Stimulated activated CD8-positive, alpha-beta memory T cell treated with anti-CD3 and anti-CD28 coated beads, Interleukin-12 subunit alpha, Interleukin-12 subunit beta, amount 100 ng/mL, for 1 hour (primary cell): ENCODE results near the gene EEF1AKMT1.
"Not testable (repeated sequence)": the region's sequence is repeated elsewhere in the genome, so short reads cannot be mapped to it uniquely, and the experiment has no call there.

Experiments used
- DNase-seq: peaks from one replicate; pipeline ENCODE4 v3.0.0-alpha.2; 2020; ENCODE audit warnings: low read depth

EEF1AKMT1 gene

DNA sequence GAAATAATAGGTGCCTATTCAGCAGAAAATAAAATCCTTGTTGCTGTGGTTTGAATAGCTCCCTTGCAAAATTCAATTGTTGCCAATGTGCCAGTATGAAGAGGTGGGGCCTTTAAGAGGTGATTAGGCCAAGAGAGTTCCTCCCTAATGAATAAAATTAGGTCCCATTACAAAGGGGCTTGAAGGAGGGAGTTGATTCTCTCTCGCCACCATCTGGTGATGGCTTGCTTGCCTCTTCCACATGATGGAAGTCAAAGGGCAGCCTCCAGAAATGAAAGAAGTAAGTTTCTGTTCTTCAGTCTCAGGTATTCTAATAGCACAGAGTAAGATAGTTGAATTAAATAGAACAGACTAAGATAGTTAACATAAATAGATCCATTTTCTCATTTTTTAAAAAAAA, 3.0 kb upstream of the EEF1AKMT1 start:
- no peak for DNase-seq

DNA sequence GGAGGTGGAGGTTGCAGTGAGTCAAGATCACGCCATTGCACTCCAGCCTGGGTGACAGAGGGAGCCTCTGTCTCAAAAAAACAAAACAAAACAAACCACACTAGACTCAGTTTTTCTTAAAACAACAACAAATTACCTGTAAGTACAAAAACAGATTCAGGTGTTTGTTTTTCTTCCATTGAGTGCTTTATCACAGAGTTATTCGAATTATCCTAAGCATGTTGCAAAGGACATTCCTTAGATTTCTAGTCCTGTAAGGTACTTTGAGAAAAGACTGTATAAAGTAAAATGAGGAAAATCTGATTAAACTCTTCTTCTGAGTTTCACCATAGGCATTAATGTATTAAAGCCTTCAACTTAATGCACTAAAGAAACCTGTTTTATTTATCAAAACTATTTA, 2.2 kb upstream of the EEF1AKMT1 start:
- no peak for DNase-seq

DNA sequence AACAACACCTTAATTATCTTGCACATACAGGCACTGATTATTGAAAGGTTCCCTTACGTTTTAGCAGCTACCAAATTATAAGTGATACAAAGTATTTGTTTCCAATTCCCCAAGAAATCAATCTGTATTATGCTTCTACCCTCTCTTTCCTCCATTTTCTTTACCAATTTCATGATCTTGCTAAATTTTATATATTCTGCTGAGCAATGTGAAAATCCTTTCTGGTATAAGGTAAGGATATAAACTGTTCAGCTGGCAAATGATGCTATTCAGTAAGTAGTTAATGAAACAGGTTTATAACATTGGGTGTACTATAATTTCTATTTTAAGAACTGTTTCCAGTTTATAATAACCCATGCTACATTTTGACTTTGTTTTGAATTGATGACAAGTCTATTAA, 985 bp upstream of the EEF1AKMT1 start:
- no peak for DNase-seq

DNA sequence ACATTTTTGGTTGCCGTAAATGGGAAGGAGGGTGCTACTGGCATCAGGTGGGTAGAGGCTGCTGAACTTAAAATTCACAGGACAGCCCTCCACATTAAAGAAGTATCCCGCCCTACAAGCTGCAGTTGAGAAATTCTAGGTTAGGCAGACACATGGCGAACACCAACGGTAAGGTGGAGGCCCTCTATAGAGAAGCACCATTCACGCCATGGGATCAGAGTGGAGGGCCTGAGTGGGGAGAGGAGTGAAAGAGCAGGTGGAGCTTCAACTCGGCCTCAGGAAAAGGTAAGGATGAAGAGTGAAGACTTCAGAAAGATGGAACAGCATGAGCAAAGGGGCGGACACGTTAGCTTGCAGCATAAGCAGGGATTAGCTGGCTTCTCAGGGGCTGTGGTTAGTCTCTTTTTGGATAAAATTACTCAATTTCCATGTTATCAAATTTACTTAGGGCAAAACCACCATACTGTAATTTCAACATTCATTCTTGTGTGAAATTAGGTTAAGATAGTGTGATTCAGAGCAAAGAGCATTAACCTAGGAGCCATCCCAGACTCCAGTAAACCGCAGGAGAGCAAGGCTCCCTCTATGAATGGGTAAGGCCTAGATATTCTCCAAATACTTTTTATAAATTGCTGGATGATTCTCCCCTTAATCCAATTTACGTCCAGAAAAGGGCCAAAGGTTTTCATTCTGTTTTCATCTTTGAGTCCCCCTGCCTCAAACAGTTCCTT, 1.2 kb downstream of the EEF1AKMT1 start:
- DNase-seq: no peak

DNA sequence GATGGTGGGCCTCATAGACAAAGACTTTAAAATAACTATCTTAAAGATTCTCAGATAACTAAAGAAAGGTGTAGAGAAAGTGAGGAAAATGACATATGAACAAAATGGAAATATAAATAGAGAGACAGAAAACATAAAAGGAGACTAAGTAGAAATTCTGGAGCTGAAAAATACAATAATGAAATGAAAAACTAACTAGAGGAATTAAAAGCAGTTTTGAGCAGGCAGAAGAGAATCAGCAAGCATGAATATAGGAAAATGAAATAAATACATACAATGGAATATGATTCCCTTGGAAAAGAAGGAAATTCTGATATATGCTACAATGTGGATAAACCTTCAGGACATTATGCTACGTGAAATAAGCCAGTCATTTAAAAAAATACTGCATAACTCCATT, 3.9 kb downstream of the EEF1AKMT1 start:
- DNase-seq: no peak

DNA sequence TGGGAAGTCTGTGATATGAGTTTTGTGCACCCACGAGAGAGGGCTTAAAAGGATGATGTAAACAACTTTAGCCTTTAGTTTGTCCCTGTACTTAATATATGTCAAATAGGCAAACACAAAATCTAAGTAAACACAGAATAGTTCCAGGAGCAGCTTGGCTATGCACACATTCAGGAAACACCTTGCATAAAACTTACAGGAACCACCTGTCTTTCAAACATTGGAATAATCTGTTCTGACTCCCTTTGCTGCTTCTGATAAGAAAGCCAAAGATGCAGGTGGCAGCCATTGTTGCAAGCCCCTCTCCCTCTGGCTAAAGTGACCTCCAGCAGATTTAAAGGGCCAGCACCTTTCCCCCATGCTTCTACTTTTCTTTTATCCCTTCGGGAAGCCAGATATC, 4.7 kb downstream of the EEF1AKMT1 start:
- DNase-seq: no peak

DNA sequence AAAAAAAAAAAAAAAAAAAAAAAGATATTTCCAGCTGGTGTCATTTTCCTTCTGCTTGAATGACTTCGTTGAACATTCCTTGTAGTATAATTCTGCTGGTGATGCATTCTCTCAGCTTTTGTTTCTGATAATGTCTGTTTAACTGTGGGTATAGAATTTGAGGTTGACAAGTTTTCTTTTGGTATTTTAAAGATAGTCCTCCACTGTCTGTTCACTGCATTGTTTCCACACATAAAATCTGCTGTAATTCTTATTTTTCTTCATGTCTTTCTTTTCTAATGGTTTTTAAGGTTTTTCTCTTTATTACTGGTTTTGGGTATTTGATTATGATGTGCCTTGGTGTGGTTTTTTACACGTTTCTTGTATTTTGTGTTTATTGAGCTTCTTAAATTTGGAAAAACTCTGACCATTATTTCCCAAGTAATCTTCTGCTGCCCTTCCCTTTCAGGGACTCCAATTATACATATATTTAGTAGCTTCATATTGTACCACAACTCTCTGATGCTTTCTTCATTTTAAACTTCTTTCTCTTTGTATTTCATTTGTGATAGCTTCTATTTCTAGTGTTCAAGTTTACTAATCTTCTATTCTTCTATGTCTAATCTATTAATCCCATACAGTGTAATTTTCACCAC, 6.3 kb downstream of the EEF1AKMT1 start:
- DNase-seq: no peak

DNA sequence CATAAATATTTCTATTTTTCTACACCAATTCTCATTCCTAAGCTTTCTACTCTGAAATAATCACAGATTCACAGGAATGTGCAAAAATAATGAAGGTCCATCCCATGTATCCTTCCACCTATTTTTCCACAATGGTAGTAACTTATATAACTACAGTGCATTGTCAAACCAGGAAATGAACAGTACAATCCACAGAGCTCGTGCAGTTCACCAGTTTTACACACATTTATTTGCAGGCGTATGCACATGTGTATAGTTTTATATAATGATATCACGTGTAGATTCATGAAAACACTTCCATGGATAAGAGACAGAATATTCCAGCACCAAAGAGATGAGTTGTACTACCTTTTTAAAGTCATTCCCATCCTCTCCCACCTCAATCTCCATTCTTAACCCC, 12.9 kb downstream of the EEF1AKMT1 start:
- DNase-seq: no peak

DNA sequence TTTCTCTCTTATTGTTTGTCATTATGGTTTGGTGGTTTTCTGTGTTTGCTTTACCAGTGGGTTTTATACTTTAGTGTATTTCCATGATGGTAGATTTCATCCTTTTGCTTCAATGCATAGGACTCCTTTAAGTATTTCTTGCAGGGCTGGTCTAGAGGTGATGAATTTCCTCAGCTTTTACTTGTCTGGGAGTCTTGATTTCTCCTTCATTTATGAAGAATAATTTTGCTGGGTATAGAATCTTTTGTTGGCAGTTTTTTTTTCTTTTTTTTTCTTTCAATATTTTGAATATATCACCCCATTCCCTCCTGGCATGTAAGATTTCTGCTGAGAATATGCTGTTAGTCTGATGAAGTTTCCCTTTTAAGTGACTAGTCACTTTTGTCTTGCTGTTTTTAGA, 19.8 kb downstream of the EEF1AKMT1 start:
- no peak for DNase-seq

DNA sequence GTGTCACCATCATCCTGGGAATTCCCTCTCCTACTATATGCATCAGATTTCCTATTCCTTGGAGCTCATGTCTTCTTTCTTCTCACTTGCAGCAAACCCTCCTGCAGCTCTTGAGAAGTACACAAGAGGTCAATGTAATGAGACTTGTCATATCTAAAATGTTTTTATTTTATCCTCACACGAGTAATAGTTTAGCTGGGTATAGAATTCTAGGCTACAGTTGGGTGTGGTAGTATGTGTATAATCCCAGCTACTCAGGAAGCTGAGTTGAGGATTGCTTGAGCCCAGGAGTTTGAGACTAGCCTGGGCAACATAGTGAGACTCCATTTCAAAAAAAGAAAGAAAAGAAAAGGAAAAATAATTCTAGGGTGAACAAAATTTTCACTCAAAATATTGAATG, 24.4 kb downstream of the EEF1AKMT1 start:
- no peak for DNase-seq

DNA sequence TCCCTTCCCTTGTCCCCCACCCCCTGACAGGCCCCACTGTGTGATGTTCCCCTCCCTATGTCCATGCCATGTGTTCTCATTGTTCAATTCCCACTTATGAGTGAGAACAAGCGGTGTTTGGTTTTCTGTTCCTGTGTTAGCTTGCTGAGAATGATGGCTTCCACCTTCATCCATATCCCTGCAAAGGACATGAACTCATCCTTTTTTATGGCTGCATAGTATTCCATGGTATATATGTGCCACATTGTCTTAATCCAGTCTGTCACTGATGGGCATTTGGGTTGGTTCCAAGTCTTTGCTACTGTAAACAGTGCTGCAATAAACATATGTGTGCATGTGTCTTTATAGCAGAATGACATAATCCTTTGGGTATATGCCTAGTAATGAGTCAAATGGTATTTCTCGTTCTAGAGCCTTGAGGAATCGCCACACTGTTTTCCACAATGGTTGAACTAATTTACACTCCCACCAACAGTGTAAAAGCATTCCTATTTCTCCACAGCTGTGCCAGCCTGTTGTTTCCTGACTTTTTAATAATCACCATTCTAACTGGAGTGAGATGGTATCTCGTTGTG, 29.8 kb downstream of the EEF1AKMT1 start:
- DNase-seq: not testable (repeated sequence)

DNA sequence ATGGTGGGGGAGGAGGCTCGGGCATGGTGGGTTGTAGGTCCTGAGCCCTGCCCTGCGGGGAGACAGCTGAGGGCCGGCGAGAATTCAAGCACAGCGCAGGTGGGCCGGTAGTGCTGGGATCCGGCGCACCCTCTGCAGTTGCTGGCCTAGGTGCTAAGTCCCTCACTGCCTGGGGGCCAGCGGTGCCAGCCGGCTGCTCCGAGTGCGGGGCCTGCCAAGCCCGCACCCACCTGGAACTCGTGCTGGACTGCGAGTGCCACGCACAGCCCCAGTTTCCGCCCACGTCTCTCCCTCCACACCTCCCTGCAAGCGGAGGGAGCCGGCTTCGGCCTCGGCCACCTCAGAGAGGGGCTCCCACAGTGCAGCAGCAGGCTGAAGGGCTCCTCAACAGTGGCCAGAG, 33.7 kb downstream of the EEF1AKMT1 start:
- DNase-seq: no peak

DNA sequence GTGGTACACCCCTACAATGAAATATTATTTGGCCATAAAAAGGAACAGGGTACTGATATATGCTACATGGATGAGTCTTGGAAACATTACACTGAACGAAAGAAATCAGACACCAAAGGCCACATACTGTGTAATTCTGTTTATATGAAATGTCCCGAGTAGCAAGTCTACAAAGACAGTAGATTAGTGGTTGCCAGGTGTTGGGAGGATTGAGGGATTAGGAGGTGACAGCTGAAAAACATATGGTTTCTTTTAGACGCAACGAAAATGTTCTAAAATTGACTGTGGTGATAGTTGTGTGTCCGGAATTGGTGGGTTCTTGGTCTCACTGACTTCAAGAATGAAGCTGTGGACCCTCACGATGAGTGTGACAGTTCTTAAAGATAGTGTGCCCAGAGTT, 35.1 kb downstream of the EEF1AKMT1 start:
- DNase-seq: no peak

DNA sequence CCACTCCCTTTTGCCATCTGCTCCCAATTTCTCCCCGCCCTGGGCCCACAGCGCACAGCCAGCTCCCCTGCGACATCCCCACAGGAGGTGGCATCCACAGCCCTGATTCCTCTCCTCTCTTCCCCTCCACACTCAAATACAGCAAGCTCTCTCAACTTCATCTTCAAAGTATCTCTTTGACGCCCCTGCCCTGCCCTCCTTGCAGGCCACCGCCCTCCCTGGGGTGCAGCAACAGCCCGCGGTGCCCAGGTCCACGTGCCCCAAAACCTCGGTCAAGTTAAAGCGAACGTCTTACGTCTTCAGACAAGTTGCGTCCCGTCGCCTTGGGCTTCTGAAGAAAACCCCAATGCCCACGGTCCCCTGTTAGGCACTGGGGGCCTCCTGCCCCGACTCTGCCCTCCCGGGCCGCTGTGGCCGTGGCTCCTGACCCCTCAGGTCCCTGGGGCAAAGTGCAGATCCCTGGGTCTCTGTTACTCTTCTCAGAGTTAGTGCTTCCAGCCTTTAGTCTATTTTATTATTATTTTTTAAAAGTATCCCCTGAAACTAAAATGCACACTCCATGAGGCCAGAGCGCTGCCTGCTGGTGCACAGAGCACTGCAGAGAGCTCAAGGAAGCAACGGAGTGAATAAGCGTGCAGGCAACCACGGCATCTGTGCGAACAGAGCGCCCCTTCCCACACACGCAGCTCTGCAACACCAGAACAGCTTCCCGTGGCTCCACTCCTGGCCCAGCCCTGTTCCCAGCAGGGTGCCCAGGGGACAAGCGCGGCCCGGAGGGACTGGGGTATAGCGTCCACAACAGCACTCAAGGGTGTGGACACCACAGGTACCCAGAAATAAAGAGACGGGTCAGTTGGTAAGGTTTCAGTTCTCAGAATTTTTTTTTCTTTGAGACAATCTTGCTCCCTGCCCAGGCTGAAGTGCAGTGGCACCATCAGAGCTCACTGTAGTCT, 43.9 kb downstream of the EEF1AKMT1 start:
- DNase-seq: no peak

DNA sequence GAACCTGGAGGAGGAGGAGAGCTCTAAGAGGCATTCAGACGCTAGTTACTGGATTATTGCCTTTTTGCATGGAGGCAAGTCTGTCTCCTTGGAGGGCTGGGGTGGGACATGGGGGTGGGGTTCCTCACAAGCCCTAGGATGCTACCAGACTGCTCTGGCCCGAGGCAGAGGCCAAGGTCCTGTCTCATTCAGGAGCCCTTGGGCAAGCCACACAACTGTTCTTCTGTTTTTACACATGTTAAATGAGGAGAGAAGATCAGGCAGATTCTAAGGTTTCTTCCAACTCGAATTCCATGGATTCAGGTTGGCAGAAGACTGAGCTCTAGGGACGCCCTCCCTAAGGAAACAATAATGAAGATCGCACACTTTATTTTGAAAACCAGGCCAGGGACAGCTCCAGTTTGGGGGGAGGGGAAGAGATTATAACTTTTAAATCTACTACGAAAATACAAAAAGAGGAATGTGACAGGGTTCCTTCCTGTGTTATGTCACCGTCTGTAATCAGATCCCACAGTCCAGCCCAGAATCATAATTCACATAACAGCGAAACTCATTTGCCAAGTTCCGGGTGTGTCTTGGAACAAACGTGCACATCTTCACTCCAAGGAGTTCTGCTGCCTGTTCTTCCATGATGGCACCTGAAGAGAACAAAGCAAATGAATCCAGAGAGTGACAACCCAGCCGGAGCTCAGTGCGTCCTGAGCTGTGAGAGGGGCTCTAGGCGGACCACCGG, 45.0 kb downstream of the EEF1AKMT1 start:
- no peak for DNase-seq

DNA sequence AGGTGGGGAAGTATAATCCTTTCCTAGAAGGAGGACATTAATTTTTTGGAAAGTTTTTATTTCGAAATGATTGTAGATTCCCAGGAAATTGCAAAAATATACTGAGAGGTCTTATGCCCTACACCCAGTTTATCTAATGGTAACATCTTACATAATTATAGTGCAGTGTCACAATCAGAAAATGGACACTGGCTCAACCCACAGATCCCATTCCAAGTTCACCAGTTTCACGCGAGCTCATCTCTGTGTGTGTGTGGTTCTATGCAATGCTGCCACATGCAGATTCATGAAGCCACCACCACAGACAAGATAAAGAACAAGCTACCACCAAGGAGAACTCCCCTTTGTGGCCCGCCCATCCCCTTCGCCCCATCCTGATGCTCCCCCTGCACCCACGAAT, 45.9 kb downstream of the EEF1AKMT1 start:
- DNase-seq: no peak

DNA sequence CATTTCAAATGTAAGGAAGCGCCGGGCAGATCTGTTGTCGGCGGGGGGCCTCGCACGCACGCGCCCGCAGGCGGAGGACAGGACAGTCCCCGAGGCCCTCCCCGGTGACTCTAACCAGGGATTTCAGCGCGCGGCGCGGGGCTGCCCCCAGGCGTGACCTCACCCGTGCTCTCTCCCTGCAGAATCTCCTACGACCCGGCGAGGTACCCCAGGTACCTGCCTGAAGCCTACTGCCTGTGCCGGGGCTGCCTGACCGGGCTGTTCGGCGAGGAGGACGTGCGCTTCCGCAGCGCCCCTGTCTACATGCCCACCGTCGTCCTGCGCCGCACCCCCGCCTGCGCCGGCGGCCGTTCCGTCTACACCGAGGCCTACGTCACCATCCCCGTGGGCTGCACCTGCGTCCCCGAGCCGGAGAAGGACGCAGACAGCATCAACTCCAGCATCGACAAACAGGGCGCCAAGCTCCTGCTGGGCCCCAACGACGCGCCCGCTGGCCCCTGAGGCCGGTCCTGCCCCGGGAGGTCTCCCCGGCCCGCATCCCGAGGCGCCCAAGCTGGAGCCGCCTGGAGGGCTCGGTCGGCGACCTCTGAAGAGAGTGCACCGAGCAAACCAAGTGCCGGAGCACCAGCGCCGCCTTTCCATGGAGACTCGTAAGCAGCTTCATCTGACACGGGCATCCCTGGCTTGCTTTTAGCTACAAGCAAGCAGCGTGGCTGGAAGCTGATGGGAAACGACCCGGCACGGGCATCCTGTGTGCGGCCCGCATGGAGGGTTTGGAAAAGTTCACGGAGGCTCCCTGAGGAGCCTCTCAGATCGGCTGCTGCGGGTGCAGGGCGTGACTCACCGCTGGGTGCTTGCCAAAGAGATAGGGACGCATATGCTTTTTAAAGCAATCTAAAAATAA, 52.1 kb downstream of the EEF1AKMT1 start:
- no peak for DNase-seq

DNA sequence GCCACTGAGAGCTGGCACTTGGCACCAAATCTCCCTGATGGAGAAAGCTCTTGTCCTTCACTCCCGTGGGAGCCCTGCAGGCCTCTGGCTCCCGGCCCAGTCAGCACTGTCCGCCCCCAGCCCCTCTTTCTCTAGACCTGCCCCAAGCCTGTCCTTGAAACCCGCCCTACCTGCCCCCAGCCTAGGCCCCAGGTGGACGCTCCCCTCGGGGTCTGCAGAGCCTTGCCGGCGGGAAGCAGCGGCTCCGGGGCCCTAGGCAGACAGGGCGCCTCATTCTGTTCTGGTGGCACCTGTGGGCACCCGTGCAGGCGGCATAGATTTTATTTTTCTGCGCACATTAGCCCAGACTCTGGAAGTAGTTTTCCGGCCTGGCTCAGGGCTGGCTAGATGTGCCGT, 52.7 kb downstream of the EEF1AKMT1 start:
- no peak for DNase-seq

DNA sequence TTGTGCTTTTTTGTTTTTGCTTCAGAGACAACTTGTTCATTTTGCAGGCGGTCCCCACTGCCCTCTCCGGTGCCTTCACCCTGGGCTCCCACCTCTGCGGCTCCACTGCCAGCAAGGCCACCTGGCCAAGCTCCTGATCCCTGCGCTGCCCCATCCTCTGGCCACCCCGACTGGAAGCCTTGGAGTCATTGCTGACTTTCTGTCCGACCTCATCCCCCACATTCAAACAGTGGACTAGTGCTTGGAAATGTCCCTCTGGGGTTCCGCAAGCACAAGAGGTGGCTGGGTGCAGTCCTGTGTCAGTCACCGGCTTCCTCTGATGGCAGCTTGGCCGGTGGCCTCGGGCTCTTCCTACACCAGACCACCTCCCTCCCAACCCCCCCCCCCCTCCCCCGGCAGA, 53.3 kb downstream of the EEF1AKMT1 start:
- no peak for DNase-seq

DNA sequence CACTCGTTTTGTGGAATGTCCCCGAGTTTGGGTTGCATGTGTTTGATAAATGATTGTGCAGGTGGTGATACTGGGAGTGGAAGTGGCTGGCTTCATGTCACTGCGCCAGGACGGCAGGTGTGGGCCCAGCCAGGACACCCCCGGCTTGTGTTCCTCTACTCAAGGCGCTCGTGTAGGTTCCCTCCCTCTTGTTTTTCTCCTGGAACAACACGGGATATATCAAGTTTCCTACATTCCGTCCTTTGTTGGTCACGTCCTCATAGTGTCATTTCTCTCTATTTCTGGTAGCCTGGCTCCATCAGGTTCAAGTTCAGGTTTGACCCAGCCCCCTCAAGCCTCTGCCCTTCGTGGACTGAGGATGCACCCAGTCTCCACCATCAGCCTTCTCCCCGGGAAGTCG, 54.0 kb downstream of the EEF1AKMT1 start:
- DNase-seq: no peak
